D721Med (cell line): ENCODE results near the gene PFN3.
A peak's percentile ranks its signal among the peaks of the same experiment; 100 is the strongest.

Source experiments
- DNase-seq: peaks from one replicate; pipeline ENCODE4 v3.0.0; 2011; ENCODE audit warnings: low spot score; ENCODE audit not compliant: insufficient read length
- FAIRE-seq: peaks from 2 replicates; lab custom pipeline; 2011; peaks lifted over from hg19 to GRCh38; lab: Jason Lieb, UNC
- CTCF ChIP-seq: IDR thresholded peaks from 2 replicates; pipeline ENCODE4 v1.5.1; 2012; ENCODE audit warnings: mild to moderate bottlenecking, control low read depth; ENCODE audit not compliant: insufficient read depth; ENCODE audit errors: missing control alignments

The PFN3 gene

GRCh38 chr5:177427211-177427822, 26.9 kb upstream of the PFN3 start:
- no peak for DNase-seq
- TF ChIP-seq CTCF: no peak
- no peak for FAIRE-seq

- FAIRE-seq (no peak), DNase-seq (peak; percentile 99)
- no peak for TF ChIP-seq CTCF
Measured at GRCh38 chr5:177426566-177427210, 26.2 kb upstream of the PFN3 start, which contains the start of gene GRK6. TSS of gene GRK6 (plus strand) at chr5:177426676. CDS start at chr5:177426846, 170 bp downstream.

- no peak for FAIRE-seq
- TF ChIP-seq CTCF: no peak
- DNase-seq: peak; percentile 70
Measured at GRCh38 chr5:177425801-177426565, 25.5 kb upstream of the PFN3 start.

- DNase-seq (no peak), FAIRE-seq (no peak)
- TF ChIP-seq CTCF: no peak
Measured at GRCh38 chr5:177425196-177425800, 24.8 kb upstream of the PFN3 start.

- no peak for FAIRE-seq
- no peak for DNase-seq
Measured at GRCh38 chr5:177423671-177424070, 23.2 kb upstream of the PFN3 start.

More at GRCh38 chr5:177423671-177424070, 23.2 kb upstream of the PFN3 start:
- no peak for TF ChIP-seq CTCF
